ENCODE measurements around the gene EVI5.

GRCh38 chr1:92831762-92832536 lies 47.0 kb upstream of the EVI5 start, which contains the start of gene RPL5:
- TF ChIP-seq CTCF (IDR thresholded peaks at IDR 0.05; ENCODE audit: poor library complexity) (peak; percentile 91), EZH2phosphoT487 (IDR thresholded peaks at IDR 0.05; ENCODE audit: low read depth, severe bottlenecking, unreplicated experiment) (no peak), EZH2 (IDR thresholded peaks at IDR 0.05; ENCODE audit: borderline replicate concordance) (no peak)

All from hepatocyte (in vitro differentiated cells).